CD14-positive monocyte (primary cell): ENCODE measurements around the gene LIMK2. TPM values are rescaled to one million over a fixed set of nuclear protein-coding genes. Genes with fewer than 3 reads are reported as not detected.

Experiments
- DNase-seq, 3 donors: peaks; one replicate each; pipeline ENCODE4 v3.0.0-alpha.2; 2011 to 2022
- H2AFZ ChIP-seq: 2 replicates; pipeline ENCODE4 v1.6.0; 2012; ENCODE audit warnings: mild to moderate bottlenecking, low read depth, low read length, inconsistent platforms; ENCODE audit not compliant: insufficient read depth, poor library complexity, severe bottlenecking
- H3K27ac ChIP-seq, 2 donors: 1 replicate in 1 of 2; 2 replicates in 1 of 2; pipeline ENCODE4 v1.5.1; 2012 to 2013; ENCODE audit warnings: low read length in 2 of 2, control low read depth in 1 of 2, inconsistent platforms in 1 of 2, low read depth in 1 of 2, mild to moderate bottlenecking in 1 of 2
- H3K27me3 ChIP-seq, 2 donors: one replicate each; pipeline versions ENCODE4 v1.6.0 to v1.6.1; 2011 to 2013; ENCODE audit warnings: low read length in 2 of 2; ENCODE audit not compliant: control insufficient read depth in 2 of 2, insufficient read depth in 2 of 2
- H3K36me3 ChIP-seq, 2 donors: replicated peaks in 1 of 2; 1 replicate in 1 of 2; 2 replicates in 1 of 2; pipeline versions ENCODE4 v1.5.1 to v1.6.1; 2012 to 2013; ENCODE audit warnings: low read length in 2 of 2, control low read depth in 1 of 2, inconsistent platforms in 1 of 2, mild to moderate bottlenecking in 1 of 2; ENCODE audit not compliant: insufficient read depth in 2 of 2, control insufficient read depth in 1 of 2
- H3K4me1 ChIP-seq, 2 donors: 1 replicate in 1 of 2; 2 replicates in 1 of 2; pipeline versions ENCODE4 v1.5.1 to v1.6.1; 2012 to 2013; ENCODE audit warnings: low read length in 2 of 2, control low read depth in 1 of 2, inconsistent platforms in 1 of 2, mild to moderate bottlenecking in 1 of 2, moderate library complexity in 1 of 2; ENCODE audit not compliant: insufficient read depth in 2 of 2, control insufficient read depth in 1 of 2
- H3K4me2 ChIP-seq: replicated peaks from 2 replicates; pipeline ENCODE3; 2012; ENCODE audit warnings: low read length, moderate library complexity, mild to moderate bottlenecking; ENCODE audit not compliant: poor library complexity, severe bottlenecking; ENCODE audit errors: extremely low read depth
- H3K4me3 ChIP-seq, 3 experiments: fragments of 200-600 bp in 1 of 3; sonication (generic) in 1 of 3; replicated peaks in 1 of 3; 1 replicate in 2 of 3; 2 replicates in 1 of 3; pipeline ENCODE4 v1.5.1; 2011 to 2013; ENCODE audit warnings: low read length in 3 of 3, mild to moderate bottlenecking in 3 of 3, control low read depth in 2 of 3, low read depth in 2 of 3, inconsistent platforms in 1 of 3, moderate library complexity in 1 of 3
- H3K79me2 ChIP-seq: 2 replicates; pipeline ENCODE4 v1.6.0; 2012; ENCODE audit warnings: mild to moderate bottlenecking, control low read depth, inconsistent platforms, low read length, moderate library complexity; ENCODE audit not compliant: insufficient read depth
- H3K9ac ChIP-seq: 2 replicates; pipeline ENCODE4 v1.6.0; 2017; ENCODE audit warnings: low read length, mild to moderate bottlenecking; ENCODE audit not compliant: insufficient read depth, poor library complexity, severe bottlenecking
- H3K9me3 ChIP-seq, 2 donors: replicated peaks in 1 of 2; 1 replicate in 1 of 2; 2 replicates in 1 of 2; pipeline versions ENCODE4 v1.5.1 to v1.6.1; 2012 to 2013; ENCODE audit warnings: low read length in 2 of 2, control low read depth in 1 of 2; ENCODE audit not compliant: control insufficient read depth in 1 of 2, insufficient read depth in 1 of 2
- H4K20me1 ChIP-seq: 2 replicates; pipeline ENCODE4 v1.6.0; 2012; ENCODE audit warnings: mild to moderate bottlenecking, low read length, control low read depth, moderate library complexity; ENCODE audit not compliant: insufficient read depth
- H3K27ac Mint-ChIP-seq, 7 donors: one replicate each; pipeline ENCODE4 v1.8.0; 2020; ENCODE audit warnings: mild to moderate bottlenecking in 7 of 7, mixed read lengths in 7 of 7, moderate library complexity in 6 of 7, inconsistent platforms in 2 of 7
- H3K27me3 Mint-ChIP-seq, 3 donors: one replicate each; pipeline ENCODE4 v1.8.0; 2021 to 2022; ENCODE audit warnings: low read depth in 3 of 3, mild to moderate bottlenecking in 3 of 3, mixed read lengths in 3 of 3, moderate library complexity in 3 of 3, inconsistent platforms in 1 of 3
- H3K36me3 Mint-ChIP-seq, 2 donors: one replicate each; pipeline ENCODE4 v1.8.0; 2020; ENCODE audit warnings: mixed read lengths in 2 of 2, inconsistent platforms in 1 of 2, mild to moderate bottlenecking in 1 of 2
- H3K4me1 Mint-ChIP-seq: one replicate; pipeline ENCODE4 v1.8.0; 2020; ENCODE audit warnings: mild to moderate bottlenecking, mixed read lengths
- H3K4me3 Mint-ChIP-seq, 2 donors: one replicate each; pipeline ENCODE4 v1.8.0; 2020; ENCODE audit warnings: mild to moderate bottlenecking in 2 of 2, mixed read lengths in 2 of 2, moderate library complexity in 1 of 2
- H3K9me3 Mint-ChIP-seq, 7 donors: one replicate each; pipeline ENCODE4 v1.8.0; 2020 to 2022; ENCODE audit warnings: mixed read lengths in 7 of 7, mild to moderate bottlenecking in 6 of 7, moderate library complexity in 6 of 7, inconsistent platforms in 2 of 7
- WGBS: methylation state at CpG from one replicate; pipeline ENCODE4 v1.1.5; 2013; ENCODE audit warnings: missing lambda C conversion rate; ENCODE audit not compliant: insufficient coverage; 5-methylcytosine and 5-hydroxymethylcytosine counted together
- intact Hi-C, 2 donors: fragments of 100-400 bp; cut with micrococcal nuclease; formaldehyde crosslinking; loops; one replicate each; pipeline versions ENCODE4 v1.15.0 to v1.15.1; 2023
- polyA plus RNA-seq, 3 donors: library from polyadenylated mRNA; depleted of rRNA in 1 of 3; unstranded in 2 of 3; stranded (reverse) in 1 of 3; fragments of 300-500 nt in 2 of 3; fragments of >200 nt in 1 of 3; fragmentation: Illumina TruSeq in 2 of 3; gene quantifications; 1 replicate in 2 of 3; 2 replicates in 1 of 3; pipeline ENCODE4 v1.2.3, GENCODE V29; 2012 to 2021
- TF ChIP-seq, protein P1 (sequence below): fragments of 200-600 bp; IDR thresholded peaks from one replicate; pipeline ENCODE4 v1.8.0; 2022; ENCODE audit warnings: antibody characterized with exemption, mild to moderate bottlenecking

LIMK2 gene
- polyA plus RNA-seq, 3 donors = 5.5 to 14.2 (median 10.1) TPM

DNA sequence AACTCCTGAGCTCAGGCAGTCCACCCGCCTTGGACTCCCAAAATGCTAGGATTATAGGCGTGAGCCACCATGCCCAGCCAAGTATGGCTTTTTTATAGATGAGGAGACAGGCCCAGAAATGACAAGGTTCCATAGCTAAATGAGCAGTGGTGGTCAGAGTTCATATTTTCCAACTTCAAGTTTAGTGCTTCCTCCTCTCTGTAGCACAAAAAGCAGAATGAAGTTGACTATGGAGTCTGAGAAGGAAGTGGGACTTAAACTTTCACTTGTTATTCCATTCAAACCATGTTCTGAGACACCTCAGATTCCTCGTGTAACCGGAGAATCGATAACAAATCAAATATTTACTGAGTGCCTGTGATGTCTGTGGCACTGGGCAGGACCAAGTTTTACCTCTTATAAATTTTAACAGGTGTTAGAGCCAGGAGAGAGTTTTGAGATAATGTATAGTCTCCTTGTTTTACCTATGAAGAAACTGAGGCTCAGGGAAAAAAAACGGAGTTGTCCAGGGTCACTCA is 3.0 kb downstream of the LIMK2 start:
- H3K79me2 ChIP-seq = peaks cover 77% of the 10 kb centered on the region
- WGBS = 94% methylated on average over 3 of the region's 6 CpGs
- no peak for DNase-seq
- Mint-ChIP-seq H3K4me1 (peaks cover 75% of the 10 kb centered on the region), H3K27ac (peak overlapping the region in 6 of 7 donors; percentile 21 to 83 (median 72)), H3K4me3 (no peak overlapping the region), H3K9me3 (no peaks in the 10 kb centered on the region), H3K27me3 (peaks cover 0 to 4% (median 0%) of the 10 kb centered on the region in 3 donors), H3K36me3 (peaks cover 16 to 17% of the 10 kb centered on the region in 2 donors)
- no peak overlapping the region for H3K27ac ChIP-seq
- H3K27me3 ChIP-seq = no peaks in the 10 kb centered on the region
- no peak overlapping the region for H3K4me2 ChIP-seq
- no peaks in the 10 kb centered on the region for H3K36me3 ChIP-seq
- no peak overlapping the region for H3K9ac ChIP-seq
- no peak overlapping the region for H3K4me3 ChIP-seq
- no peak overlapping the region for H2AFZ ChIP-seq
- intact Hi-C loops = loop anchor here in 1 of 2 donors (10.0 kb wide), 1 partner anchor 250 kb away; the partner anchor contains the start of genes MORC2 and TUG1
- no peaks in the 10 kb centered on the region for H4K20me1 ChIP-seq
- TF ChIP-seq, protein P1, sequence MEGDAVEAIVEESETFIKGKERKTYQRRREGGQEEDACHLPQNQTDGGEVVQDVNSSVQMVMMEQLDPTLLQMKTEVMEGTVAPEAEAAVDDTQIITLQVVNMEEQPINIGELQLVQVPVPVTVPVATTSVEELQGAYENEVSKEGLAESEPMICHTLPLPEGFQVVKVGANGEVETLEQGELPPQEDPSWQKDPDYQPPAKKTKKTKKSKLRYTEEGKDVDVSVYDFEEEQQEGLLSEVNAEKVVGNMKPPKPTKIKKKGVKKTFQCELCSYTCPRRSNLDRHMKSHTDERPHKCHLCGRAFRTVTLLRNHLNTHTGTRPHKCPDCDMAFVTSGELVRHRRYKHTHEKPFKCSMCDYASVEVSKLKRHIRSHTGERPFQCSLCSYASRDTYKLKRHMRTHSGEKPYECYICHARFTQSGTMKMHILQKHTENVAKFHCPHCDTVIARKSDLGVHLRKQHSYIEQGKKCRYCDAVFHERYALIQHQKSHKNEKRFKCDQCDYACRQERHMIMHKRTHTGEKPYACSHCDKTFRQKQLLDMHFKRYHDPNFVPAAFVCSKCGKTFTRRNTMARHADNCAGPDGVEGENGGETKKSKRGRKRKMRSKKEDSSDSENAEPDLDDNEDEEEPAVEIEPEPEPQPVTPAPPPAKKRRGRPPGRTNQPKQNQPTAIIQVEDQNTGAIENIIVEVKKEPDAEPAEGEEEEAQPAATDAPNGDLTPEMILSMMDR = no peak
- peaks cover 76 to 89% of the 10 kb centered on the region in 2 donors for H3K4me1 ChIP-seq
- H3K9me3 ChIP-seq = no peaks in the 10 kb centered on the region

DNA sequence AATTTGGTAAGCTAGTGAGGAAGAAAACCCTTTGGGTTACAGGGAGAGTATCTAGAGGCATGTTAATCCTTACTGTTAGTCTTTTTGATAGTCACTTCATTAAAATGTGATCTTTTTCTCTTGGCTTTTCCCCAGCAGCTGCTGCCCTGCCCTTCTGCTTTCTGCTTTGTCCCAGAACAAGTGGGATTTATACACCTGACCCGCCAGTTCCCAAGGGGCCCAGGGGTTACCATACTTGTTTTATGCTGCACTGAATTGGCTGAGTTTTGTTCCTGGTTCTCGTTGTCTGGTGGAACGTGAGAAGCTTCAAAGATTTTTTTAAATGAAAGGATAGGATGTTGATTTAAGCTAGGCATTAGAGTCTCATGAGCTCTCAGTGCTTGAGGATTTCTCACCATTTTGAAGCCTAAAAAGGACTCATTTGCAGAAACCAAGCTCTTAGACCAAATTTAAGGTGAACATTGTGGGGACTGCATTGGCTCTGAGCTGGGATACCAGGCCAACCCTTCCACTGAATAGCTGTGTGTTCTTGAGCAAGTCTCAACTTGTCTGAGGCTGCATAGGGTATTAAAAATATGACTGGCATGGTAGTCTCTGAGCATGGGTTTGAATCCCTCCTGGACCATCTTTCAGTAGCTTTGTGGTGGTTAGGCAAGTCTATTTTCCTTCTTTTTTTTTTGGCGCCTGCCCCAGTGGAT is 6.6 kb downstream of the LIMK2 start:
- Histone ChIP-seq H3K4me2 (no peak overlapping the region), H3K4me1 (peaks cover 78 to 88% of the 10 kb centered on the region in 2 donors), H3K27ac (peak overlapping the region in 1 of 2 donors; percentile 83), H4K20me1 (no peaks in the 10 kb centered on the region), H2AFZ (no peak overlapping the region), H3K79me2 (peaks cover 85% of the 10 kb centered on the region), H3K9me3 (no peaks in the 10 kb centered on the region), H3K27me3 (no peaks in the 10 kb centered on the region), H3K36me3 (no peaks in the 10 kb centered on the region), H3K9ac (no peak overlapping the region), H3K4me3 (no peak overlapping the region)
- Mint-ChIP-seq H3K36me3 (peaks cover 22 to 27% of the 10 kb centered on the region in 2 donors), H3K27ac (peak overlapping the region; percentile 74 to 98 (median 95)), H3K9me3 (no peaks in the 10 kb centered on the region), H3K27me3 (no peaks in the 10 kb centered on the region), H3K4me3 (no peak overlapping the region), H3K4me1 (peaks cover 79% of the 10 kb centered on the region)
- intact Hi-C loops = loop anchor here in 1 of 2 donors (10.0 kb wide), 1 partner anchor 254 kb away; the partner anchor contains the start of genes MORC2 and TUG1
- no peak for DNase-seq
- WGBS = 68% methylated on average over 3 of the region's 4 CpGs
- TF ChIP-seq, protein P1 = no peak
